Activated T-cell treated with anti-CD3 and anti-CD28 coated beads for 48 hours (primary cell): ENCODE data around the gene SEC14L6.
"Not testable (repeated sequence)": the region's sequence is repeated elsewhere in the genome, so short reads cannot be mapped to it uniquely, and the experiment has no call there.

Experiments used
- DNase-seq: peaks from one replicate; pipeline ENCODE4 v3.0.0-alpha.2; 2020; ENCODE audit warnings: low read depth

Gene SEC14L6

DNA sequence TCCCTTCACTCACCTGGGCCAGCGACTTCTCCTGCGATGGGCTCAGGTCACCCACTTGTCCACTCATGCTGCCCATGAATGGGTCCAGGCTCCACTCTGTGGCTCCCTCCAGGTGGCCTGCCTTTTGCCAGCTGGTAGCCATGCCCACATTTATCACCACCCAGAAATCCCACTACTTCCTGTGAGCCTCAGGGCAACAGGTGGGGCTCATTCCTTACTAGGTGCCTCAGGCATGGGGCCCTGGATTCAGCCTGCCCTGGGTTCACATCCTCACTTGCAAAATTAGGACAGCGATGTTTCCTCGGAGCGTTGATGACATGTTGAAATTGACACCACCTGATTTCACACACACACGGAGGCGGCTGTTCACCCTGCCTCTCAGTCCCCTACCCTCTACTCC, at the start of gene SEC14L6:
TSS of gene SEC14L6 (minus strand) at position 126 of the 400 bp plus-strand sequence. CDS start at position 67, 59 bp downstream.
- no peak for DNase-seq

DNA sequence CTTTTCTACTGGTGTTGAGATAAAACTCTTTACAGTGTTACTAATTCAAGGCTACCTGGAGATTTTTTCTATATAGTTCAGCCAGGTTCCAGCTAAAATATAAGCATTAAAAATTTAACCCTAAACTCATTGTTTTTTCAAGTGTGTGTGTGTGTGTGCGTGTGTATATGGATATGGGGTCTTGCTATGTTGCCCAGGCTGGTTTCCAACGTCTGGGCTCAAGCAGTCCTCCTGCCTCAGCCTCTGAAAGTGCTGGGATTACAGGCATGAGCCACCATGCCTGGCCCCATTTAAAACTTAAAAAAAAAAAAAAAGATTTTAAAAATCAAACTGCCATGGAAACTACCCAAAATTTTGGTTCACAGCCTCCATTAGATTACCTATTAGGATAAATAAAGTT, 49.7 kb upstream of the SEC14L6 start:
- no peak for DNase-seq

GRCh38 chr22:30592360-30592713, 45.8 kb upstream of the SEC14L6 start:
- not testable (repeated sequence) for DNase-seq

- peak; percentile 86 for DNase-seq
Measured at GRCh38 chr22:30591588-30592359, 45.2 kb upstream of the SEC14L6 start, which contains the start of gene PES1. TSS of gene PES1 (minus strand) at chr22:30591910. CDS start at chr22:30591833, 77 bp downstream.

DNA sequence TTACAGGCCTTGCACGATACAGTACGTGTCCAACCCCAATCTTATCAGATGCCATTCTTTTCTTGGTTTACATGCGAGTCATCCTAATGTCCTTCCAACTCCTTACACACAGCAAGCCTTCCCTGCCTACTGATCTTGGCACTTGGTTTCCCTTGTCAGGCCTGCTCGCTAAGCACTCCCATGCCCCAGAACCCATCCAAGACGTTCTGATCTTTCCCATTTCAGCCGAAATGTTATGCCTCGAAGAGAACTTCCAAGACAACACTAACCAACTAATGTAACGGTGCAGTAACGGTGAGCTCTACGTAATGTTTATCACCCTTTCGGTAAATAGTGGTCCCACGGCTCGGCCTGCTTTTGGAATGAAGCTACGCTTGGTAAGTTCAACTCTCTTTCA, 44.6 kb upstream of the SEC14L6 start:
- no peak for DNase-seq

GRCh38 chr22:30586414-30586813, 39.9 kb upstream of the SEC14L6 start:
- no peak for DNase-seq

GRCh38 chr22:30584441-30584840, 37.9 kb upstream of the SEC14L6 start:
- no peak for DNase-seq

GRCh38 chr22:30582788-30583545, 36.4 kb upstream of the SEC14L6 start:
- DNase-seq = no peak

- DNase-seq = no peak
Measured at GRCh38 chr22:30582051-30582450, 35.5 kb upstream of the SEC14L6 start.

DNA sequence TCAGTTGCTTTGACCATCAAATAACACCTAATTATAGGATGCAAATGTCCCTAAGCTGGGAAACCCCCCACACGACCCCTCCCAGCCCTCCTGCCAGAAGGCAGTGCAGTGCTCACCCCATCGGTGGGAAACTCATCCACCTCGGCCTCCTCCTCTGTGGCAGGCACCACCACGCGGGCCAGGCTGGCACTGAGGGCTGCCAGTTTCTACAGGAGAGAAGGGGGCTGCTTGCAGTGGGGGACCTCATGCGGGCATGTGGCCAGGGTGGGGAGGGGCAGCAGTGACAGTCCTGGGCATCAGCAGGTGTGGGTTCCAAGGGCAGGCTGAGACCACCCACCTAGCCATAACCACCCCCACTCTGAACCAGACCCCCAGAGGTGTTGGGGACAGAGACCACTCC, 34.4 kb upstream of the SEC14L6 start:
- no peak for DNase-seq

DNA sequence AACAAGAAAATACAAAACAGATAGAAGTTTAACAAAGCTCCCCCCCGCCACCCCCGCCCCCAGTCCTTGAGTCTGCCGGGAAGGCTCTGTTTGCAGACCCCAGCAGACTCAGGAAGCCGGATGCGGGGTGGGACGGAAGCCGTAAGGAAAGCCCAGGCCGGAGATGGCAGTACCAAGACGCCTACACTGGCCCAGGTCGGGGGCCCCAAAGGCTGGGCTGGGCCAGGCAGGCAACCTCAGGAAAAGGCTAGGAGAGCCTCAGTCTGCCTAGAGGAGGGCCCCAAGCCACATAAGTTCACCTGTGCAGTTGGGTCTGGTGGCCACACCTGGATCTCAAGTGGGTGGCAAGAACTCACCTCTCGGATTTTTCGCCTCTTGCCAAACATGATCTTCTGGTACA, 31.9 kb upstream of the SEC14L6 start:
- no peak for DNase-seq

GRCh38 chr22:30575859-30576258, 29.3 kb upstream of the SEC14L6 start:
- DNase-seq = no peak

GRCh38 chr22:30574997-30575671, 28.6 kb upstream of the SEC14L6 start:
- no peak for DNase-seq

- no peak for DNase-seq
Measured at GRCh38 chr22:30574095-30574981, 27.8 kb upstream of the SEC14L6 start, which contains the start of gene GAL3ST1. TSS of gene GAL3ST1 (minus strand) at chr22:30574665. CDS start at chr22:30557392, 17,273 bp downstream.

- DNase-seq = no peak
Measured at GRCh38 chr22:30573594-30574094, 27.1 kb upstream of the SEC14L6 start.

DNA sequence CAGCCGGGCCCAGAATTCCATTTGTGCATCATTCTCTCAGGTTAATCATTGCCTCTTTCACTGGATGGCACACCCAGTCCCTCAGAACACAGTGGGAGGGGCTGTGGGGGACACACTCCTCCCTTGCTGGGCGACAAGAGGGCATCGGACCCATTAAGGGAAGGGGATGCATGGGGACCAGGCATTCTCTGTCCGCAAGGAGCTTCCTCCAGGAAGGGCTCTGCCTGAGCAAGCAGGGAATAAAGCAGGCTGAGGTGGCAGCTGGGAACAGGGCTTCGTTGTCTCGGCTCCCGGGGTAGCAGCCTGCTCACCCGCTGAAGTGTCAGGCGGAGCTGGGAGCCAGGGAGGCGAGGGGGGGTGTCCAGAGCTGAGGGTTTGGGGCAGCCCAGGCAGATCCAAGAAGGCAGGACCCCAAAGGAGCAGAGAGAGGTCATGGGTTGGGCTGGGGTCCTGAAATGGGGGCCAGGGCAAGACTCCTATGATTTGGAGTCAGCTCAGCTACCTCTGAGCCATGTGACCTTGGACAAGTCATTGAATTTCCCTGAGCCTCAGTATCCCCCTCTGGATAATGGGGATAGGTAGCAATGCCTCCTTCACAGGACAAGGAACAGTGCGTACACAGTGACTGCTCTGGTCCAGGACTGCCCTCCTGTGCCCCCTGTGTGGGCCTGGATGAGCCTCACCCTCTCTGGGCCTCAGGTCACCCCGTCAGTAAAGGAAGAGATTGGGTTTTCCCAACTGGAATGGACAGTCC, 26.5 kb upstream of the SEC14L6 start:
- no peak for DNase-seq

DNA sequence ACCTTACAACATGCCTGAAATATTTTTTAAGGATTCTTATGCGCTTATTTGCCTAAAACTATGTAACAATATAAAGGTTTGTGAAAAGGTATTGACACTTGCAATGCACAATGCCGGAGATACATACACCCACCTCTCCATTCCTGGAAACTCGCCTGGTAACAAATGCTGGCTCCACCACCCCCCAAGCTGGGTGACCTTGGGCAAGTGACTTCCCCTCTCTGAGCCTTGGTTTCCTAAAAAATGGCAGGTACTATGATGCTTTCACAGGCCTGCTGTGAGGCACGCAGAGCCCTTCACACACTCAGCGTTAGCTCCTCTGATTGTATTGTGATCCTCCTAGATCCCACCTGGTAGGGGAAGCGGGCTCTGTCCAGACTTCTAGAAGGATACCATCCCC, 25.7 kb upstream of the SEC14L6 start:
- DNase-seq = no peak

- no peak for DNase-seq
Measured at GRCh38 chr22:30569674-30570202, 23.2 kb upstream of the SEC14L6 start.

DNA sequence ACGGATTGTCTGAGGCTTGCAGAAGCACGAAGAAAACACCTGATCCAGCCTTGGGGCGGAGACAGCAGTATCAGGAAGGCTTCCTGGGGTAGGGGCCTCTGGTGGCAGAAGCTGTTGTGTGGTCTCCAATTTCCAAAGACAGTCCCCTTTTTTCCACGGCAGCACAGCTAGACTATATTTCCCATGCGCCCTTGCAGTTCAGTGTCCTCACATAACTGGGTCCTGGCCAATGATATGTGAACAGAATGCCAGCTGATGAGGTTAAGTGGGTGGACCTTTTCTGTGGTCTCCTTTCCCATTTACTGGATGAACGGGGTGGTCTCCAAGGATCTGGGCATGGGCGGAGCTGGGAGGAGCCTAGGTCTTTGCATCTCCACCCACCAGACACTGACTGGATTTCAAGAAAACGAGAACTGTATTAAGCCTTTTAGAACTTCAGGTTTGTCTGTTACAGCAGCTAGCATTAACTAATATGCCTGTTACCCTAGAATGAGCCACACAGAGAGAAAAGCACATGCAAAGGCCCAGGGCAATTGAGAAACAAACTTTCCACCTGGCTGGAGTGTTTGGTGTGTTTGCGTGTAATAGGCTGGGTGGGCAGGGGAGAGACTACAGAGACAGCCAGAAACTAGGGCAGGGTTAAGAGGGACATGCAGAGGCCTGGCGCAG, 21.7 kb upstream of the SEC14L6 start:
- no peak for DNase-seq

DNA sequence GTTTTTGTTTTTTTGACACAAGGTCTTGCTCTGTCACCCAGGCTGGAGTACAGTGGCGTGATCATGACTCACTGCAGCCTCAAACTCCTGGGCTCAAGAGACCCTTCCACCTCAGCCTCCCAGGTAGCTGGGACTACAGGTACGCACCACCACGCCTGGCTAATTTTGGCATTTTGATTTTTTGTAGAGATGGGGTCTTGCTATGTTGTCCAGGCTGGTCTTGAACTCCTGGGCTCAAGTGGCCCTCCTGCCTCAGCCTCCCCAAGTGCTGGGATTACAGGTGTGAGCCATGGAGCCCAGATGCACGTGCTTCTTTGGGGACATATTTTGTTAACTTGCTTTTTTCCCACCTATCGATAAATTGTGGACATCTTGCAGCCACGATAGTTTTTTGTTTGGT, 20.7 kb upstream of the SEC14L6 start:
- not testable (repeated sequence) for DNase-seq
